SK-N-SH (cell line): ENCODE data around the gene WRNIP1. TPM values are rescaled to one million over a fixed set of nuclear protein-coding genes. Genes with fewer than 3 reads are reported as not detected.
"Not testable (repeated sequence)": the region's sequence is repeated elsewhere in the genome, so short reads cannot be mapped to it uniquely, and the experiment has no call there.

Experiments
- CTCF ChIA-PET: fragments of 300-600, 350-600 bp; formaldehyde crosslinking; extraction: SDS; loops from one replicate; lab custom pipeline; 2021; lab: Yijun Ruan, JAX
- POLR2A ChIA-PET: fragments of 350-600 bp; sonication (Branson Sonifier 250); formaldehyde crosslinking; extraction: SDS; loops from one replicate; lab custom pipeline; 2020; ENCODE audit warnings: antibody characterized with exemption, inconsistent platforms; lab: Yijun Ruan, JAX
- DNase-seq: peaks from one replicate; pipeline ENCODE4 v3.0.0; 2012
- H2AFZ ChIP-seq: fragments of 200-600 bp; sonication (generic); 2 replicates; pipeline ENCODE4 v1.8.1; 2016; ENCODE audit warnings: antibody characterized with exemption, mild to moderate bottlenecking, low read depth
- H3F3A ChIP-seq: fragments of 200-600 bp; sonication (generic); replicated peaks from 2 replicates; pipeline ENCODE3; 2016; ENCODE audit warnings: antibody characterized with exemption, mild to moderate bottlenecking; ENCODE audit not compliant: insufficient read depth
- H3K27ac ChIP-seq, 2 experiments: fragments of 200-500 bp in 1 of 2; fragments of 200-600 bp in 1 of 2; sonication (Bioruptor generic) in 1 of 2; sonication (generic), shearing (Covaris generic) in 1 of 2; 2 replicates each; pipeline versions ENCODE4 v1.5.1 to v1.6.1; 2014 to 2016; ENCODE audit warnings: low read depth in 2 of 2, inconsistent platforms in 1 of 2, low read length in 1 of 2, mild to moderate bottlenecking in 1 of 2, mixed read lengths in 1 of 2
- H3K27me3 ChIP-seq: fragments of 200-600 bp; sonication (generic), shearing (Covaris generic); 2 replicates; pipeline ENCODE4 v1.6.1; 2016; ENCODE audit warnings: mixed run types; ENCODE audit not compliant: insufficient read depth
- H3K36me3 ChIP-seq, 2 experiments: fragments of 200-500 bp in 1 of 2; fragments of 200-600 bp in 1 of 2; sonication (Bioruptor generic) in 1 of 2; sonication (generic) in 1 of 2; replicated peaks in 1 of 2; 2 replicates each; pipeline versions ENCODE3 to v1.5.1; 2014 to 2016; ENCODE audit warnings: low read length in 1 of 2, mild to moderate bottlenecking in 1 of 2; ENCODE audit not compliant: insufficient read depth in 2 of 2, control insufficient read depth in 1 of 2
- H3K4me1 ChIP-seq, 2 experiments: fragments of 200-500 bp in 1 of 2; fragments of 200-600 bp in 1 of 2; sonication (Bioruptor generic) in 1 of 2; sonication (generic), shearing (Covaris generic) in 1 of 2; 2 replicates each; pipeline versions ENCODE4 v1.5.1 to v1.6.1; 2014 to 2016; ENCODE audit warnings: low read depth in 1 of 2, low read length in 1 of 2, mixed run types in 1 of 2; ENCODE audit not compliant: insufficient read depth in 2 of 2, control insufficient read depth in 1 of 2
- H3K4me2 ChIP-seq: fragments of 200-600 bp; sonication (generic), shearing (Covaris generic); 2 replicates; pipeline ENCODE4 v1.6.1; 2017; ENCODE audit warnings: mixed run types
- H3K4me3 ChIP-seq, 2 experiments: fragments of 200-500 bp in 1 of 2; fragments of 200-600 bp in 1 of 2; sonication (Bioruptor generic) in 1 of 2; sonication (generic), shearing (Covaris generic) in 1 of 2; 2 replicates each; pipeline versions ENCODE4 v1.5.1 to v1.8.1; 2014 to 2016; ENCODE audit warnings: low read depth in 2 of 2, inconsistent platforms in 1 of 2, low read length in 1 of 2, mild to moderate bottlenecking in 1 of 2, mixed read lengths in 1 of 2, moderate library complexity in 1 of 2
- H3K79me2 ChIP-seq: fragments of 200-600 bp; sonication (generic); 2 replicates; pipeline ENCODE4 v1.8.1; 2017; ENCODE audit warnings: mild to moderate bottlenecking; ENCODE audit not compliant: insufficient read depth
- H3K9ac ChIP-seq: fragments of 200-600 bp; sonication (generic); 2 replicates; pipeline ENCODE4 v1.6.1; 2017; ENCODE audit warnings: mixed run types
- H3K9me2 ChIP-seq: fragments of 200-600 bp; sonication (generic); 2 replicates; pipeline ENCODE4 v1.6.1; 2017; ENCODE audit warnings: mixed run types
- H3K9me3 ChIP-seq: fragments of 200-600 bp; sonication (generic); 2 replicates; pipeline ENCODE4 v1.6.1; 2017; ENCODE audit warnings: mixed run types, mild to moderate bottlenecking, moderate library complexity
- H4K20me1 ChIP-seq: fragments of 200-600 bp; sonication (generic); 2 replicates; pipeline ENCODE4 v1.6.1; 2017; ENCODE audit warnings: mild to moderate bottlenecking, mixed run types; ENCODE audit not compliant: insufficient read depth
- CHD2 ChIP-seq: fragments of 150-350 bp; IDR thresholded peaks from 2 replicates; pipeline ENCODE4 v1.6.1; 2018; ENCODE audit warnings: low read length; ENCODE audit not compliant: partially characterized antibody
- EP300 ChIP-seq, 2 experiments: IDR thresholded peaks; 2 replicates each; pipeline versions ENCODE4 v1.4.0 to v1.6.1; 2012; ENCODE audit warnings: borderline replicate concordance in 1 of 2, low read depth in 1 of 2, low read length in 1 of 2
- FOSL2 ChIP-seq: IDR thresholded peaks from 2 replicates; pipeline ENCODE4 v1.4.0; 2012; ENCODE audit warnings: low read depth, mild to moderate bottlenecking, moderate library complexity, borderline replicate concordance
- FOXJ3 ChIP-seq: sonication (generic); formaldehyde crosslinking; IDR thresholded peaks from 2 replicates; pipeline ENCODE4 v1.5.1; 2020; ENCODE audit warnings: mild to moderate bottlenecking, missing genetic modification reagents
- GABPA ChIP-seq: IDR thresholded peaks from 2 replicates; pipeline ENCODE4 v1.4.0; 2012; ENCODE audit warnings: low read depth, mild to moderate bottlenecking
- GATA2 ChIP-seq: sonication (generic); formaldehyde crosslinking; IDR thresholded peaks from 2 replicates; pipeline ENCODE4 v1.5.0; 2020; ENCODE audit warnings: mild to moderate bottlenecking, missing genetic modification reagents
- MEF2A ChIP-seq: IDR thresholded peaks from 2 replicates; pipeline ENCODE4 v1.4.0; 2012; ENCODE audit warnings: low read depth, borderline replicate concordance
- NFIC ChIP-seq: IDR thresholded peaks from 2 replicates; pipeline ENCODE4 v1.4.0; 2012; ENCODE audit warnings: borderline replicate concordance
- POLR2AphosphoS5 ChIP-seq: IDR thresholded peaks from 2 replicates; pipeline ENCODE4 v1.6.1; 2012; ENCODE audit warnings: low read depth, low read length
- RCOR1 ChIP-seq: fragments of 150-350 bp; IDR thresholded peaks from 2 replicates; pipeline ENCODE4 v1.6.1; 2017; ENCODE audit warnings: antibody characterized with exemption, low read length
- SMC3 ChIP-seq: IDR thresholded peaks from 2 replicates; pipeline ENCODE4 v1.6.1; 2012; ENCODE audit warnings: low read depth, low read length, improper control_type of control experiment
- TEAD4 ChIP-seq: IDR thresholded peaks from 2 replicates; pipeline ENCODE4 v1.4.0; 2012; ENCODE audit warnings: mild to moderate bottlenecking, borderline replicate concordance; ENCODE audit not compliant: insufficient read depth
- WGBS: methylation state at CpG from one replicate; pipeline ENCODE4 v1.1.6; 2017; ENCODE audit warnings: low lambda C conversion rate; 5-methylcytosine and 5-hydroxymethylcytosine counted together
- polyA plus RNA-seq, 3 experiments: library from polyadenylated mRNA; depleted of rRNA; stranded (reverse); fragments of >200 nt; gene quantifications; 2 replicates each; pipeline ENCODE4 v1.2.3, GENCODE V29; 2012
- TF ChIP-seq, protein P1 (sequence below): fragments of 150-350 bp; IDR thresholded peaks from 2 replicates; pipeline ENCODE4 v1.6.1; 2016; ENCODE audit warnings: mild to moderate bottlenecking, low read depth, low read length
- TF ChIP-seq, protein P2 (sequence below): IDR thresholded peaks from 2 replicates; pipeline ENCODE4 v1.4.0; 2012; ENCODE audit warnings: low read depth, borderline replicate concordance
- TF ChIP-seq, protein P3 (sequence below): fragments of 150-350 bp; IDR thresholded peaks from 2 replicates; pipeline ENCODE4 v1.6.1; 2017; ENCODE audit warnings: antibody characterized with exemption, low read length, low read depth, borderline replicate concordance

Gene WRNIP1
- polyA plus RNA-seq, 1 of the 3 experiments (the other 2 are of a cell fraction): 47.5 TPM

DNA sequence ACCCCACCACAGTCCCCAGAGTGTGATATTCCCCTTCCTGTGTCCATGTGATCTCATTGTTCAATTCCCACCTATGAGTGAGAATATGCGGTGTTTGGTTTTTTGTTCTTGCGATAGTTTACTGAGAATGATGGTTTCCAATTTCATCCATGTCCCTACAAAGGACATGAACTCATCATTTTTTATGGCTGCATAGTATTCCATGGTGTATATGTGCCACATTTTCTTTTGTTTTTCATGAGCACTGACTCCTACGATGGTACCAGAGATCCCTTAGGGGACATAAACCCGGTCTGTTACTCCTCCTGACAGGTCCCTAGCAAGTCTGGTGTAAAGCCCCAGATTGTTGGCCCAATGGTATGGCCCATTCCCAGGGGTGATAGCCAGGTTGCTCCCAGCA lies 36.5 kb downstream of the WRNIP1 start:
- peaks cover 0 to 22% of the 10 kb centered on the region in 2 experiments; a peak in 2 of 4 replicates for H3K4me1 ChIP-seq
- H3K79me2 ChIP-seq, H3K27me3 ChIP-seq, H3F3A ChIP-seq, H3K4me3 ChIP-seq, H3K9ac ChIP-seq, CTCF ChIA-PET, POLR2A ChIA-PET, H3K4me2 ChIP-seq, DNase-seq, H4K20me1 ChIP-seq, H3K9me3 ChIP-seq, H2AFZ ChIP-seq, H3K36me3 ChIP-seq, H3K9me2 ChIP-seq, H3K27ac ChIP-seq: not testable (repeated sequence)
- 83% methylated on average over 3 of the region's 4 CpGs for WGBS

DNA sequence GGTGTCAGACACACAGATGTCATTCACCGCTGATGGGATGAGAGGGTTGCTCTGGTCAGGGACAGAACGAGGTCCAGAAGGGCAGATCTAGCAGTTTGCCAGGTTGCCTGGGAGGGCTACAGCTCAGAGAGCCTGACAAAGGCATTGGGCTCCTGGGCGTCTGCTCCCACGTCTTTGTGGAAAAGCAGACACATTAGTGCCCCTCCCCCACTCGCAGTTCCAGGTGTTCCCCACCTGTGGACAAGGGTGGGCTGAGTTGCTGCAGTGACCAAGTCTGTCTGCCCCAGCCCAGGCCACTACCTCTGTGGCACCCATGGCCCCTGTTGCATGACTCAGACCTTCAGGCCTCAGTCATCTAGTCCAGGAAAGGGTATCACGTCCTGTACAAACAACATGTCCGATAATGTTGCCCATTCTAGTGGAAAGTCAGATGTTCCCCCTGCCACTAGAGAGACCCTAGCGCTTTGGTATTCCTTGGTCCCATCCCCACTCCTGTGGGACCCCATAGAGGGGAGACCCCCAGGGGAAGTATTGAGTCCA lies 37.4 kb downstream of the WRNIP1 start:
- Histone ChIP-seq H3K4me2 (no peak overlapping the region), H3K9ac (no peak overlapping the region), H3K4me3 (no peak overlapping the region), H3F3A (no peaks in the 10 kb centered on the region), H3K27ac (no peak overlapping the region), H4K20me1 (no peaks in the 10 kb centered on the region), H3K79me2 (no peaks in the 10 kb centered on the region), H3K36me3 (no peaks in the 10 kb centered on the region), H3K27me3 (no peaks in the 10 kb centered on the region), H3K9me2 (no peaks in the 10 kb centered on the region), H2AFZ (no peak overlapping the region), H3K9me3 (no peaks in the 10 kb centered on the region), H3K4me1 (peaks cover 0 to 22% of the 10 kb centered on the region in 2 experiments; a peak in 2 of 4 replicates)
- TF ChIP-seq, protein P1, sequence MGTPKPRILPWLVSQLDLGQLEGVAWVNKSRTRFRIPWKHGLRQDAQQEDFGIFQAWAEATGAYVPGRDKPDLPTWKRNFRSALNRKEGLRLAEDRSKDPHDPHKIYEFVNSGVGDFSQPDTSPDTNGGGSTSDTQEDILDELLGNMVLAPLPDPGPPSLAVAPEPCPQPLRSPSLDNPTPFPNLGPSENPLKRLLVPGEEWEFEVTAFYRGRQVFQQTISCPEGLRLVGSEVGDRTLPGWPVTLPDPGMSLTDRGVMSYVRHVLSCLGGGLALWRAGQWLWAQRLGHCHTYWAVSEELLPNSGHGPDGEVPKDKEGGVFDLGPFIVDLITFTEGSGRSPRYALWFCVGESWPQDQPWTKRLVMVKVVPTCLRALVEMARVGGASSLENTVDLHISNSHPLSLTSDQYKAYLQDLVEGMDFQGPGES: no peak
- TF ChIP-seq, protein P2, sequence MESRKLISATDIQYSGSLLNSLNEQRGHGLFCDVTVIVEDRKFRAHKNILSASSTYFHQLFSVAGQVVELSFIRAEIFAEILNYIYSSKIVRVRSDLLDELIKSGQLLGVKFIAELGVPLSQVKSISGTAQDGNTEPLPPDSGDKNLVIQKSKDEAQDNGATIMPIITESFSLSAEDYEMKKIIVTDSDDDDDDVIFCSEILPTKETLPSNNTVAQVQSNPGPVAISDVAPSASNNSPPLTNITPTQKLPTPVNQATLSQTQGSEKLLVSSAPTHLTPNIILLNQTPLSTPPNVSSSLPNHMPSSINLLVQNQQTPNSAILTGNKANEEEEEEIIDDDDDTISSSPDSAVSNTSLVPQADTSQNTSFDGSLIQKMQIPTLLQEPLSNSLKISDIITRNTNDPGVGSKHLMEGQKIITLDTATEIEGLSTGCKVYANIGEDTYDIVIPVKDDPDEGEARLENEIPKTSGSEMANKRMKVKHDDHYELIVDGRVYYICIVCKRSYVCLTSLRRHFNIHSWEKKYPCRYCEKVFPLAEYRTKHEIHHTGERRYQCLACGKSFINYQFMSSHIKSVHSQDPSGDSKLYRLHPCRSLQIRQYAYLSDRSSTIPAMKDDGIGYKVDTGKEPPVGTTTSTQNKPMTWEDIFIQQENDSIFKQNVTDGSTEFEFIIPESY: no peak
- TF ChIP-seq GATA2 (CRISPR knock-in tag): no peak
- no peak for DNase-seq
- WGBS: 92% methylated on average over 5 of the region's 8 CpGs
- ChIA-PET POLR2A (no interaction called here), CTCF (interaction anchor here (1.7 kb wide), 1 partner anchor 8 kb away, joined by 4 read pairs; no protein-coding TSS in a partner anchor)

DNA sequence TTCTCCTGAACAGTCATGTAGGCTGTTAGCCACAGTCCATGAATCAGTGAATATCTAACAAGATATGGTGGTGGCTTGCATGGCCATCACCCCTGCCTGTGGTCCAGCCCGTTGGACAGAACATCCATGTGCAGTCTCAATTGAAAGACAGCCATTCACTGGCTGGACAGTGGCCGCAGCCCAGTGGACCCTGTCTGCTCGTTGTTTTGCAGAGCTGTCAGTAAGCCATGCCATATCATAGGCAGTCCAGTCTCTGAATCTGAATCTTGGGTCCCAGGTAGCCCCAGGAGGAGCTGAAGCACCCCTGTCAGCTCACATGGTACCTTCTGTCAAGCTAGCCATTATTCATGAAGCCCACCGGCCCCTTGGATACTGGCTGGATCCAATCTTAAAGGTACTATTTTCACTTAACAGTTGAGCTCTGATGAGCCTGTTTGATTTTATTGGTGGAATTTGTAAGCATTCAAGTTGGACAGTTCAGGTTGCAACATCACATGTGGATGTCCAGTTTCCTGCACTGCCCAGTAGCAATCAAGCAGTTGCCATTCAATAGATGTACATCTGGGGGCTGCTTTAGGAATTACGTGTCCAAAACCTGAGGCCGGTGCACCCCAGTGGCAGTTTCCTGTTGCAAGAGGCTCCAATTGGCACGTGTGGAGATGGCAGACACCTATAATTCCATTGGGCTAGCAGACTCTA lies 38.7 kb downstream of the WRNIP1 start:
- CTCF ChIA-PET: interaction anchor here (0.7 to 2.2 kb wide), 4 partner anchors 10 to 140 kb away, joined by 3 to 8 read pairs (median 5); no protein-coding TSS in a partner anchor
- H3K4me3 ChIP-seq: no peak overlapping the region
- WGBS: 88% methylated on average over 4 of the region's 7 CpGs
- no peak for TF ChIP-seq EP300 (IDR thresholded peaks at IDR 0.05; ENCODE audit: borderline replicate concordance in 1 of 2, low read depth in 1 of 2, low read length in 1 of 2)
- TF ChIP-seq RCOR1: no peak
- TF ChIP-seq, protein P3, sequence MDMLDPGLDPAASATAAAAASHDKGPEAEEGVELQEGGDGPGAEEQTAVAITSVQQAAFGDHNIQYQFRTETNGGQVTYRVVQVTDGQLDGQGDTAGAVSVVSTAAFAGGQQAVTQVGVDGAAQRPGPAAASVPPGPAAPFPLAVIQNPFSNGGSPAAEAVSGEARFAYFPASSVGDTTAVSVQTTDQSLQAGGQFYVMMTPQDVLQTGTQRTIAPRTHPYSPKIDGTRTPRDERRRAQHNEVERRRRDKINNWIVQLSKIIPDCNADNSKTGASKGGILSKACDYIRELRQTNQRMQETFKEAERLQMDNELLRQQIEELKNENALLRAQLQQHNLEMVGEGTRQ: no peak
- no peak for TF ChIP-seq MEF2A
- TF ChIP-seq NFIC: no peak
- no peak for TF ChIP-seq GATA2 (CRISPR knock-in tag)
- no peak for TF ChIP-seq FOSL2
- no peak for TF ChIP-seq CHD2
- TF ChIP-seq FOXJ3 (CRISPR knock-in tag): no peak
- no peak for TF ChIP-seq TEAD4
- TF ChIP-seq, protein P1: no peak
- TF ChIP-seq POLR2AphosphoS5: no peak
- TF ChIP-seq GABPA: no peak
- TF ChIP-seq SMC3: no peak

More for the DNA sequence above, 38.7 kb downstream of the WRNIP1 start:
- no peak for DNase-seq
- Histone ChIP-seq H3K9ac (no peak overlapping the region), H4K20me1 (no peaks in the 10 kb centered on the region), H3K79me2 (no peaks in the 10 kb centered on the region), H2AFZ (no peak overlapping the region), H3K9me3 (no peaks in the 10 kb centered on the region), H3K27me3 (no peaks in the 10 kb centered on the region), H3K4me2 (no peak overlapping the region), H3K36me3 (no peaks in the 10 kb centered on the region), H3K27ac (no peak overlapping the region), H3F3A (no peaks in the 10 kb centered on the region), H3K4me1 (peaks cover 0 to 22% of the 10 kb centered on the region in 2 experiments; a peak in 2 of 4 replicates), H3K9me2 (no peaks in the 10 kb centered on the region)
- POLR2A ChIA-PET: no interaction called here
